HG02623 (cell line): ENCODE measurements around the gene GSG1L2.
"Not testable (repeated sequence)": the region's sequence is repeated elsewhere in the genome, so short reads cannot be mapped to it uniquely, and the experiment has no call there.

Source experiments
- ATAC-seq: cut with Tn5 transposase; IDR thresholded peaks from one replicate; pipeline ENCODE4 v1.9.1; 2021; ENCODE audit warnings: moderate library complexity; ENCODE audit not compliant: unreplicated experiment

The GSG1L2 gene

GRCh38 chr17:9790889-9791876 lies 30.7 kb downstream of the GSG1L2 start, which contains the start of gene DHRS7C:
DHRS7C (minus strand) TSS chr17:9791592; CDS start chr17:9791284, 308 bp downstream.
- no peak for ATAC-seq

- ATAC-seq = no peak
Observed at GRCh38 chr17:9790316-9790715, 31.6 kb downstream of the GSG1L2 start.

GRCh38 chr17:9788601-9789000 lies 33.3 kb downstream of the GSG1L2 start:
- ATAC-seq = no peak

GRCh38 chr17:9784544-9784943 lies 37.3 kb downstream of the GSG1L2 start:
- ATAC-seq = no peak

GRCh38 chr17:9783465-9783864 lies 38.4 kb downstream of the GSG1L2 start:
- not testable (repeated sequence) for ATAC-seq

GRCh38 chr17:9783050-9783449 lies 38.8 kb downstream of the GSG1L2 start:
- no peak for ATAC-seq

GRCh38 chr17:9780552-9780951 lies 41.3 kb downstream of the GSG1L2 start:
- no peak for ATAC-seq

GRCh38 chr17:9776911-9777310 lies 45.0 kb downstream of the GSG1L2 start:
- no peak for ATAC-seq

GRCh38 chr17:9772658-9773057 lies 49.2 kb downstream of the GSG1L2 start:
- no peak for ATAC-seq

- ATAC-seq = no peak
Observed at GRCh38 chr17:9771465-9771864, 50.4 kb downstream of the GSG1L2 start.

- ATAC-seq = no peak
Observed at GRCh38 chr17:9769036-9769695, 52.7 kb downstream of the GSG1L2 start.

- ATAC-seq = no peak
Observed at GRCh38 chr17:9768381-9768934, 53.4 kb downstream of the GSG1L2 start.

GRCh38 chr17:9767432-9767991 lies 54.4 kb downstream of the GSG1L2 start:
- ATAC-seq = no peak

- ATAC-seq = no peak
Observed at GRCh38 chr17:9766970-9767369, 54.9 kb downstream of the GSG1L2 start.

GRCh38 chr17:9765322-9765721 lies 56.6 kb downstream of the GSG1L2 start:
- no peak for ATAC-seq

GRCh38 chr17:9763643-9764042 lies 58.2 kb downstream of the GSG1L2 start:
- ATAC-seq = no peak

- ATAC-seq = no peak
Observed at GRCh38 chr17:9760266-9760665, 61.6 kb downstream of the GSG1L2 start.

- no peak for ATAC-seq
Observed at GRCh38 chr17:9755083-9755482, 66.8 kb downstream of the GSG1L2 start.
